Activated B cell treated with CpG ODN at 0.5 μM for 24 hours (primary cell): ENCODE results near the gene CRACR2A. TPM values are rescaled to one million over a fixed set of nuclear protein-coding genes. Genes with fewer than 3 reads are reported as not detected.

Experiments used
- ATAC-seq: fragments of 200-7000 bp; cut with Tn5 transposase; one replicate; pipeline ENCODE4 v1.10.0; 2021; ENCODE audit warnings: low read depth, mild to moderate bottlenecking, moderate library complexity
- CTCF ChIA-PET: fragments of 350-600 bp; sonication (Branson Sonifier 250); formaldehyde crosslinking; loops from one replicate; lab custom pipeline; 2021; ENCODE audit warnings: antibody characterized with exemption; lab: Charles Lee
- POLR2A ChIA-PET: fragments of 350-600 bp; sonication (Branson Sonifier 250); formaldehyde crosslinking; loops from one replicate; lab custom pipeline; 2021; ENCODE audit warnings: antibody characterized with exemption; lab: Charles Lee
- DNase-seq: peaks from one replicate; pipeline ENCODE4 v3.0.0; 2022
- H3K27ac Mint-ChIP-seq: one replicate; pipeline ENCODE4 v1.8.0; 2020; ENCODE audit warnings: mixed read lengths
- H3K27me3 Mint-ChIP-seq: one replicate; pipeline ENCODE4 v1.8.0; 2021; ENCODE audit warnings: mixed read lengths
- H3K36me3 Mint-ChIP-seq: one replicate; pipeline ENCODE4 v1.8.0; 2021; ENCODE audit warnings: low read depth, mixed read lengths
- H3K4me1 Mint-ChIP-seq: one replicate; pipeline ENCODE4 v1.8.0; 2021; ENCODE audit warnings: mixed read lengths
- H3K4me3 Mint-ChIP-seq: one replicate; pipeline ENCODE4 v1.8.0; 2020; ENCODE audit warnings: mild to moderate bottlenecking, mixed read lengths
- H3K9me3 Mint-ChIP-seq: one replicate; pipeline ENCODE4 v1.8.0; 2020; ENCODE audit warnings: mixed read lengths
- intact Hi-C: fragments of 100-400 bp; cut with micrococcal nuclease; formaldehyde crosslinking; loops from one replicate; pipeline ENCODE4 v1.15.1; 2024
- total RNA-seq: library from RNA; stranded (reverse); gene quantifications from 2 replicates; pipeline ENCODE4 v1.2.3, GENCODE V29; 2022
- TF ChIP-seq, protein P1 (sequence below): fragments of 200-600 bp; IDR thresholded peaks from one replicate; pipeline ENCODE4 v1.8.0; 2022; ENCODE audit warnings: antibody characterized with exemption, mild to moderate bottlenecking

The CRACR2A gene
- total RNA-seq, 1 donor from 2014 or later, result 25.8 TPM

DNA sequence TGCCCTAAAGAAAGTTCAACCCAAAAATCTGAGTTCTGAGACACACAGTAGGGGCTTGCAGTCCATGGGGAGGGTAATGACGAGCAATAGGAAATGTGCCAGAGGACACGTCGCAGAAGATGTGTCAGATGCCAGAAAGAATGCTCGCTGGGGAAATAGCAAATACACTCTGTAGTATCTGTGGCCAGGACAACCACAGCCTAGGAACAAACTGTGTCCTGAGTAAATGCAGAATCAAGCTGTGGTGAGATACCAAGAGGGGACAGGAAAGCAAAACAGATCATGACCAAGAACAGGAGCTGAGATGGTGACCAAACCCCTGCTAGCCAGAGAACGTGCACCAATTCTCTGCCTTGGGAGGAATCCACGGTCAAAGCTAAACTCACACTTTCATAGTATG lies 9.1 kb downstream of the CRACR2A start:
- Mint-ChIP-seq H3K4me1 (no peaks in the 10 kb centered on the region), H3K27me3 (no peaks in the 10 kb centered on the region), H3K27ac (no peak overlapping the region), H3K4me3 (no peak overlapping the region), H3K36me3 (peaks cover 63% of the 10 kb centered on the region), H3K9me3 (no peaks in the 10 kb centered on the region)
- intact Hi-C loops, result no loop called here
- DNase-seq (no peak), ATAC-seq (no peak)
- TF ChIP-seq, protein P1, sequence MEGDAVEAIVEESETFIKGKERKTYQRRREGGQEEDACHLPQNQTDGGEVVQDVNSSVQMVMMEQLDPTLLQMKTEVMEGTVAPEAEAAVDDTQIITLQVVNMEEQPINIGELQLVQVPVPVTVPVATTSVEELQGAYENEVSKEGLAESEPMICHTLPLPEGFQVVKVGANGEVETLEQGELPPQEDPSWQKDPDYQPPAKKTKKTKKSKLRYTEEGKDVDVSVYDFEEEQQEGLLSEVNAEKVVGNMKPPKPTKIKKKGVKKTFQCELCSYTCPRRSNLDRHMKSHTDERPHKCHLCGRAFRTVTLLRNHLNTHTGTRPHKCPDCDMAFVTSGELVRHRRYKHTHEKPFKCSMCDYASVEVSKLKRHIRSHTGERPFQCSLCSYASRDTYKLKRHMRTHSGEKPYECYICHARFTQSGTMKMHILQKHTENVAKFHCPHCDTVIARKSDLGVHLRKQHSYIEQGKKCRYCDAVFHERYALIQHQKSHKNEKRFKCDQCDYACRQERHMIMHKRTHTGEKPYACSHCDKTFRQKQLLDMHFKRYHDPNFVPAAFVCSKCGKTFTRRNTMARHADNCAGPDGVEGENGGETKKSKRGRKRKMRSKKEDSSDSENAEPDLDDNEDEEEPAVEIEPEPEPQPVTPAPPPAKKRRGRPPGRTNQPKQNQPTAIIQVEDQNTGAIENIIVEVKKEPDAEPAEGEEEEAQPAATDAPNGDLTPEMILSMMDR, result no peak
- POLR2A ChIA-PET, result interaction anchor here (0.6 kb wide), 1 partner anchor 526 kb away, joined by 4 read pairs; no protein-coding TSS in a partner anchor
- CTCF ChIA-PET, result interaction anchor here (1.1 kb wide), 1 partner anchor 34 kb away, joined by 3 read pairs; no protein-coding TSS in a partner anchor

DNA sequence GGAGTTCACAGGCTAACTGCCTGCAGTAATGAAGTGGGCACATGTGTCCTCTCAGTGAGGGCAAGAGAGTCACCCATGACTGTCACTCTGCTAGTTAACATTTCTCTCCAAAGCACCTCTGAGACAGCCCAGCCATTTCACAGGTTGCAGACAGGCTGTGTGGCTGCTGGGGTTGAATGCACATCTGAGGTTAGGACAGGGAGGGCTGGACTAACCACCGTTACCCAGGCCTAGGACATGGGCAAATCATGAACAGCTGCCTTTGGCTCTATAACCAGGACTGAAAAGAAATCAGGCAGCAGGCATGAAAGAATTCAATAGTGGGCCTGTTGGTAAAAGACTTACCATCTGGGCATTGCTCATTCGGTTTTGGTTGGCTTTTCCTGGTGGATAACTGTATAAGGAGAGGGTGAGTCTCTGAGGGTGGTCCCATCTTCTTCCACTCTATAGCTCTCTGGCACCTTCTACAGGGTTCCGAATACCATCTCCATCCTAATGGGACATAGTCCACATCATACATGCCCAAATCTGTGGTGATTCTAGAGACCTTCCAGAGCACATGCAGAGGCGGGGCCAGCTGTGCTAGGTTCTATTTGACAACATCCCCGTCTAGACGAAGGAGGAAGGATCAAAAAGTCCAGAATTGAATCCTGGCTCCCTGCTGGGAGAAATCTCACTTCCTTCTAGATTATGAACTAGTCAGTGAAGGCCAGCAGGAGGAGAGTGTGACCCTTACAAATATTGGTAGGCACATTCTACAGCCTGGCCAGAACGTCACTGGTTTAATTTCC lies 10.8 kb downstream of the CRACR2A start:
- Mint-ChIP-seq H3K9me3 (no peaks in the 10 kb centered on the region), H3K4me3 (no peak overlapping the region), H3K4me1 (no peaks in the 10 kb centered on the region), H3K36me3 (peaks cover 58% of the 10 kb centered on the region), H3K27me3 (no peaks in the 10 kb centered on the region), H3K27ac (no peak overlapping the region)
- POLR2A ChIA-PET, result no interaction called here
- TF ChIP-seq, protein P1, result no peak
- intact Hi-C loops, result no loop called here
- ATAC-seq (no peak), DNase-seq (no peak)
- CTCF ChIA-PET, result no interaction called here

DNA sequence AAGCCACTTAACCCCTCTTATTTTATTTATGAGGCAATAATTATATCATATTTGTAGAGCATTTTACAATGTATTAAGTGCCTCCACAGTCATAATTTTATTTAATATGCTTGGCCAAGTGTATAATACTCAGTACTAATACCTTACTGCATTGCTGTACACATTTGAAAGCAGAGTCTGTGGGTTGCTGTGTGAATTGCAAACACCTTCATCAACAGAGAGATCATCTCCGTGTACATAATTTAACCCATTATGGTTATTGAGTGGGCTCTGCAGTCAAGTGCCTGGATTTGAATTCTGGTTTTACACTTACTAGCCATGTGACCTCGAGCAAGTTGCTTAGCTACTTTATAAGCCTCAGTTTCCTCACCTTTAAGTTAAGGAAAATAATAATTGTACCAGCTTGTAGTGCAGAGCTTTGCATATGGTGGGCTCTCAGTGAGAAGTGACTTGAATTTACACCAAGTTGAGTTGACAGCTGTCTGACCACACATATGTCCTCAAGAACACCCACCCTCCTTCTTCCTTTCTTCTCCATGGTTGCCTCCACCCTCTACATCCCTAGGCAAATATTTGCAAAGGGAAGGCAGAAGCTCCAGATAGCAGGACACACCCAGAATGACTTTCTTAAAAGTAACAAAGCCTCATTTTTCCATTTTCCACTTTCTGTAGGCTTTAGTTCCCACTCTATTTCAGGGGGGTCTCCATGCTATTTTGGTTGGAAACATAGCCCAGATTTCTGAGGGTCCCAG lies 12.3 kb downstream of the CRACR2A start:
- Mint-ChIP-seq H3K4me1 (no peaks in the 10 kb centered on the region), H3K9me3 (no peaks in the 10 kb centered on the region), H3K27ac (no peak overlapping the region), H3K4me3 (no peak overlapping the region), H3K36me3 (peaks cover 46% of the 10 kb centered on the region), H3K27me3 (no peaks in the 10 kb centered on the region)
- DNase-seq (no peak), ATAC-seq (no peak)
- ChIA-PET POLR2A (no interaction called here), CTCF (interaction anchor here (1.3 kb wide), 1 partner anchor 12 kb away, joined by 3 read pairs; the partner anchor contains the start of gene CRACR2A)
- TF ChIP-seq, protein P1, result no peak
- intact Hi-C loops, result no loop called here

DNA sequence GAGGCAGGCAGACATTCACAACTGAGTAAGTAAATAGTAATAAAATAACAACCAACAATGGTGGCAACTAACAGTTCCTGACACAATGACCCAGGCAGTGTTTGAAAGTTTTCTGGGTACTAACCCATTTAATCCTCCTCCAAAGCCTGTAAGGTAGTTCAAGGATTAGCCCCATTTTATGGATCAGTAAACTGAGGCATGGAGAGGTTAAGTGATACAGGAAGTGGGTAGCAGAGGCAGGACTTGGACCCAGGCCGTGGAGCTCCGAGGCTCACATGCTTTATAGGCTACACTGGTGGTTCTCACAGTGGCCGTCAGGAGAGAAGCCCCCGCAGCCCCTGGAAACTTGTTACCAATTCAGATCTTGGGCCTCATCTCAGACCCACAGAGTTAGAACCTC lies 17.5 kb downstream of the CRACR2A start:
- TF ChIP-seq, protein P1, result no peak
- ATAC-seq (no peak), DNase-seq (no peak)
- ChIA-PET POLR2A (no interaction called here), CTCF (no interaction called here)
- Mint-ChIP-seq H3K27ac (no peak overlapping the region), H3K9me3 (no peaks in the 10 kb centered on the region), H3K4me1 (no peaks in the 10 kb centered on the region), H3K36me3 (peaks cover 36% of the 10 kb centered on the region), H3K4me3 (no peak overlapping the region), H3K27me3 (no peaks in the 10 kb centered on the region)
- intact Hi-C loops, result no loop called here

DNA sequence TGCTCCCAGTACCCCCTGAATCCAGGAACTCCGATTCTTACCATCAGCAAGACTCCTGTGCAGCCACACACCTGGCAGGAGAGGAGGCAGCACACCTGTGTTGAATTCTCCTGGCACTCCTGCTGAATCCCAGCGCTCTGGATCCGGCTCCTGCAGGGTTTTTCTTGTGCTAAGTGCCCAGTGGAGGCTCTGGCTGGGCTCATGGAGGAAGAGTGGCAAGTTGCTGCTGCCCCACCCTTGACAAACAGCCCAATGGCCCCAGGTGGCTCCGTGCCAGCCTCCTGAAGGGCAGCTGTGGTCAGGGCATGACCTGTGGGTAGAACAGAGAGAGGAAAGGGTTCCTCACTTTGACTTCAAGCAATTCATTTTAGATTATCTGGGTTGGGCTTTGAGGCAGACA lies 20.0 kb downstream of the CRACR2A start:
- CTCF ChIA-PET, result no interaction called here

More for the DNA sequence above, 20.0 kb downstream of the CRACR2A start:
- DNase-seq (no peak), ATAC-seq (no peak)
- no peaks in the 10 kb centered on the region for H3K27me3 Mint-ChIP-seq
- H3K4me3 Mint-ChIP-seq, result no peak overlapping the region
- intact Hi-C loops, result no loop called here
- no peak overlapping the region for H3K27ac Mint-ChIP-seq
- H3K4me1 Mint-ChIP-seq, result peaks cover 9% of the 10 kb centered on the region
- peaks cover 46% of the 10 kb centered on the region for H3K36me3 Mint-ChIP-seq
- POLR2A ChIA-PET, result no interaction called here
- H3K9me3 Mint-ChIP-seq, result no peaks in the 10 kb centered on the region
- TF ChIP-seq, protein P1, result no peak
